Astrocyte (in vitro differentiated cells and primary cell): ENCODE measurements around the gene VPS26C. TPM values are rescaled to one million over a fixed set of nuclear protein-coding genes. Genes with fewer than 3 reads are reported as not detected.
"Not testable (repeated sequence)": the region's sequence is repeated elsewhere in the genome, so short reads cannot be mapped to it uniquely, and the experiment has no call there.

Experiments
- DNase-seq: peaks from one replicate; pipeline ENCODE4 v3.0.0-alpha.2; 2010; ENCODE audit warnings: low read depth
- FAIRE-seq: peaks from 2 replicates; lab custom pipeline; 2011; peaks lifted over from hg19 to GRCh38; lab: Jason Lieb, UNC
- H2AFZ ChIP-seq: 2 replicates; pipeline ENCODE4 v1.6.0; 2012; ENCODE audit warnings: low read depth, low read length, inconsistent platforms
- H3K27ac ChIP-seq: 2 replicates; pipeline ENCODE4 v1.5.1; 2011; ENCODE audit warnings: low read depth, low read length, inconsistent platforms
- H3K27me3 ChIP-seq: 2 replicates; pipeline ENCODE4 v1.6.0; 2011; ENCODE audit warnings: low read length, inconsistent platforms; ENCODE audit not compliant: insufficient read depth
- H3K36me3 ChIP-seq: 2 replicates; pipeline ENCODE4 v1.5.1; 2011; ENCODE audit warnings: low read length, inconsistent platforms; ENCODE audit not compliant: insufficient read depth
- H3K4me1 ChIP-seq: 2 replicates; pipeline ENCODE4 v1.5.1; 2011; ENCODE audit warnings: low read length, inconsistent platforms; ENCODE audit not compliant: insufficient read depth
- H3K4me2 ChIP-seq: 2 replicates; pipeline ENCODE4 v1.6.0; 2012; ENCODE audit warnings: low read length, inconsistent platforms
- H3K4me3 ChIP-seq: 2 replicates; pipeline ENCODE4 v1.5.1; 2011; ENCODE audit warnings: low read depth, mild to moderate bottlenecking, low read length, inconsistent platforms; ENCODE audit not compliant: insufficient read depth
- H3K79me2 ChIP-seq: 2 replicates; pipeline ENCODE4 v1.6.0; 2012; ENCODE audit warnings: mild to moderate bottlenecking, low read length, inconsistent platforms; ENCODE audit not compliant: insufficient read depth
- H3K9ac ChIP-seq: 2 replicates; pipeline ENCODE4 v1.6.0; 2012; ENCODE audit warnings: mild to moderate bottlenecking, low read length, inconsistent platforms
- H3K9me3 ChIP-seq: 2 replicates; pipeline ENCODE4 v1.5.1; 2012; ENCODE audit warnings: low read depth, mild to moderate bottlenecking, low read length, inconsistent platforms; ENCODE audit not compliant: insufficient read depth
- H4K20me1 ChIP-seq: 2 replicates; pipeline ENCODE4 v1.6.0; 2012; ENCODE audit warnings: low read length, inconsistent platforms; ENCODE audit not compliant: insufficient read depth
- H3K27ac Mint-ChIP-seq: one replicate; pipeline ENCODE4 v1.8.0; 2021; ENCODE audit warnings: mild to moderate bottlenecking, mixed read lengths; ENCODE audit not compliant: unreplicated experiment
- H3K27me3 Mint-ChIP-seq: one replicate; pipeline ENCODE4 v1.8.0; 2021; ENCODE audit warnings: low read depth, mixed read lengths; ENCODE audit not compliant: unreplicated experiment
- H3K36me3 Mint-ChIP-seq: one replicate; pipeline ENCODE4 v1.8.0; 2021; ENCODE audit warnings: low read depth, mixed read lengths; ENCODE audit not compliant: unreplicated experiment
- H3K4me1 Mint-ChIP-seq: one replicate; pipeline ENCODE4 v1.8.0; 2021; ENCODE audit warnings: low read depth, mixed read lengths; ENCODE audit not compliant: unreplicated experiment
- H3K4me3 Mint-ChIP-seq: one replicate; pipeline ENCODE4 v1.8.0; 2021; ENCODE audit warnings: mild to moderate bottlenecking, moderate library complexity, mixed read lengths; ENCODE audit not compliant: unreplicated experiment
- H3K9me3 Mint-ChIP-seq: one replicate; pipeline ENCODE4 v1.8.0; 2021; ENCODE audit warnings: mild to moderate bottlenecking, mixed read lengths; ENCODE audit not compliant: unreplicated experiment
- EZH2 ChIP-seq: IDR thresholded peaks from 2 replicates; pipeline ENCODE4 v1.6.1; 2012; ENCODE audit warnings: mild to moderate bottlenecking, low read length, inconsistent platforms; ENCODE audit not compliant: insufficient read depth
- total RNA-seq: library from RNA; stranded (reverse); gene quantifications from 2 replicates; pipeline ENCODE4 v1.2.1, GENCODE V29; 2021
- TF ChIP-seq, protein P1 (sequence below): IDR thresholded peaks from 2 replicates; pipeline ENCODE4 v1.5.1; 2011; ENCODE audit warnings: low read depth, mild to moderate bottlenecking, inconsistent platforms, low read length, moderate library complexity; ENCODE audit not compliant: insufficient read depth

The VPS26C gene
- total RNA-seq, 1 donor from 2014 or later: 52.9 TPM

GRCh38 chr21:37224861-37225839 lies 42.0 kb downstream of the VPS26C start:
- H3K4me1 ChIP-seq: peaks cover 2% of the 10 kb centered on the region
- no peak for TF ChIP-seq EZH2
- TF ChIP-seq, protein P1, sequence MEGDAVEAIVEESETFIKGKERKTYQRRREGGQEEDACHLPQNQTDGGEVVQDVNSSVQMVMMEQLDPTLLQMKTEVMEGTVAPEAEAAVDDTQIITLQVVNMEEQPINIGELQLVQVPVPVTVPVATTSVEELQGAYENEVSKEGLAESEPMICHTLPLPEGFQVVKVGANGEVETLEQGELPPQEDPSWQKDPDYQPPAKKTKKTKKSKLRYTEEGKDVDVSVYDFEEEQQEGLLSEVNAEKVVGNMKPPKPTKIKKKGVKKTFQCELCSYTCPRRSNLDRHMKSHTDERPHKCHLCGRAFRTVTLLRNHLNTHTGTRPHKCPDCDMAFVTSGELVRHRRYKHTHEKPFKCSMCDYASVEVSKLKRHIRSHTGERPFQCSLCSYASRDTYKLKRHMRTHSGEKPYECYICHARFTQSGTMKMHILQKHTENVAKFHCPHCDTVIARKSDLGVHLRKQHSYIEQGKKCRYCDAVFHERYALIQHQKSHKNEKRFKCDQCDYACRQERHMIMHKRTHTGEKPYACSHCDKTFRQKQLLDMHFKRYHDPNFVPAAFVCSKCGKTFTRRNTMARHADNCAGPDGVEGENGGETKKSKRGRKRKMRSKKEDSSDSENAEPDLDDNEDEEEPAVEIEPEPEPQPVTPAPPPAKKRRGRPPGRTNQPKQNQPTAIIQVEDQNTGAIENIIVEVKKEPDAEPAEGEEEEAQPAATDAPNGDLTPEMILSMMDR: no peak
- H4K20me1 ChIP-seq: peaks cover 4% of the 10 kb centered on the region
- DNase-seq (no peak), FAIRE-seq (no peak)
- H3K4me3 ChIP-seq: no peak overlapping the region
- H2AFZ ChIP-seq: no peak overlapping the region
- H3K4me2 ChIP-seq: no peak overlapping the region
- Mint-ChIP-seq H3K27ac (no peak overlapping the region), H3K4me3 (no peak overlapping the region), H3K9me3 (peaks cover 5% of the 10 kb centered on the region), H3K4me1 (no peaks in the 10 kb centered on the region), H3K36me3 (peaks cover 44% of the 10 kb centered on the region), H3K27me3 (no peaks in the 10 kb centered on the region)
- H3K36me3 ChIP-seq: peaks cover 16% of the 10 kb centered on the region
- no peak overlapping the region for H3K9ac ChIP-seq
- H3K79me2 ChIP-seq: no peaks in the 10 kb centered on the region
- H3K27me3 ChIP-seq: no peaks in the 10 kb centered on the region
- no peak overlapping the region for H3K27ac ChIP-seq
- H3K9me3 ChIP-seq: peaks cover 3% of the 10 kb centered on the region

- Histone ChIP-seq H3K27me3 (no peaks in the 10 kb centered on the region), H3K4me3 (no peak overlapping the region), H3K4me1 (peaks cover 5% of the 10 kb centered on the region), H3K27ac (no peak overlapping the region), H3K79me2 (no peaks in the 10 kb centered on the region), H2AFZ (no peak overlapping the region), H3K4me2 (no peak overlapping the region), H3K36me3 (peaks cover 13% of the 10 kb centered on the region), H3K9ac (no peak overlapping the region), H3K9me3 (peaks cover 3% of the 10 kb centered on the region), H4K20me1 (peaks cover 4% of the 10 kb centered on the region)
- Mint-ChIP-seq H3K4me3 (no peak overlapping the region), H3K27me3 (peaks cover 2% of the 10 kb centered on the region), H3K4me1 (no peaks in the 10 kb centered on the region), H3K36me3 (peaks cover 41% of the 10 kb centered on the region), H3K9me3 (peaks cover 5% of the 10 kb centered on the region), H3K27ac (no peak overlapping the region)
- FAIRE-seq (no peak), DNase-seq (no peak)
- no peak for TF ChIP-seq EZH2
- TF ChIP-seq, protein P1: no peak
These were observed 43.3 kb downstream of the VPS26C start for GRCh38 chr21:37223804-37224345.

- not testable (repeated sequence) for H3K79me2 ChIP-seq, H3K4me2 ChIP-seq, H3K9me3 Mint-ChIP-seq, DNase-seq, H4K20me1 ChIP-seq, H2AFZ ChIP-seq, H3K9me3 ChIP-seq, H3K27ac ChIP-seq, H3K4me1 ChIP-seq, FAIRE-seq, H3K27ac Mint-ChIP-seq, H3K4me3 ChIP-seq, H3K27me3 Mint-ChIP-seq, H3K4me3 Mint-ChIP-seq, H3K4me1 Mint-ChIP-seq, H3K27me3 ChIP-seq, H3K9ac ChIP-seq
- peaks cover 13% of the 10 kb centered on the region for H3K36me3 ChIP-seq
- peaks cover 36% of the 10 kb centered on the region for H3K36me3 Mint-ChIP-seq
These were observed 44.9 kb downstream of the VPS26C start for GRCh38 chr21:37222248-37222647.
